ENCODE results near the gene PRDX5. TPM values are rescaled to one million over a fixed set of nuclear protein-coding genes. Genes with fewer than 3 reads are reported as not detected.
A peak's percentile ranks its signal among the peaks of the same experiment; 100 is the strongest.

Gene PRDX5
- total and polyA plus RNA-seq, 9 of the 15 experiments (the other 6 are each of a cell fraction or from before 2014, with no cell fraction given), result 40.8 to 327 (median 204) TPM

GRCh38 chr11:64305691-64306562, 12.0 kb upstream of the PRDX5 start (continued):
- TF ChIP-seq ZNF75A (CRISPR knock-in tag; IDR thresholded peaks at IDR 0.05) (no peak), RNF219 (CRISPR knock-in tag; IDR thresholded peaks at IDR 0.05) (no peak), GTF2F1 (IDR thresholded peaks at IDR 0.05; ENCODE audit: low read depth, low read length) (no peak), CREM (IDR thresholded peaks at IDR 0.05; ENCODE audit: low read depth) (peak; percentile 34), NR2C1 (IDR thresholded peaks at IDR 0.05) (peak; percentile 97), NR2C1 (tag; IDR thresholded peaks at IDR 0.05) (peak; percentile 98), DEAF1 (CRISPR knock-in tag; IDR thresholded peaks at IDR 0.05) (no peak), PHB2 (IDR thresholded peaks at IDR 0.05; ENCODE audit: low read depth) (no peak), ZFPM2 (CRISPR knock-in tag; IDR thresholded peaks at IDR 0.05) (no peak), SNIP1 (IDR thresholded peaks at IDR 0.05; ENCODE audit: low read depth) (no peak), POLR2H (tag; IDR thresholded peaks at IDR 0.05; ENCODE audit: low read depth) (no peak), NCOA6 (IDR thresholded peaks at IDR 0.05) (no peak), DLX4 (CRISPR knock-in tag; IDR thresholded peaks at IDR 0.05) (no peak), PTTG1 (tag; IDR thresholded peaks at IDR 0.05; ENCODE audit: low read depth) (no peak), POLR3A (IDR thresholded peaks at IDR 0.05; ENCODE audit: borderline replicate concordance, extremely low read depth, insufficient read depth, insufficient read length) (no peak), KHSRP (IDR thresholded peaks at IDR 0.05) (no peak), ZNF511 (CRISPR knock-in tag; IDR thresholded peaks at IDR 0.05) (no peak), ID3 (CRISPR knock-in tag; IDR thresholded peaks at IDR 0.05) (no peak), ID3 (tag; IDR thresholded peaks at IDR 0.05) (no peak), GTF2E2 (tag; IDR thresholded peaks at IDR 0.05) (no peak), CBFA2T2 (conservative IDR thresholded peaks at IDR 0.05) (no peak), TAF7 (tag; IDR thresholded peaks at IDR 0.05) (no peak), PPARD (CRISPR knock-in tag; IDR thresholded peaks at IDR 0.05) (no peak), TAF9B (IDR thresholded peaks at IDR 0.05; ENCODE audit: partially characterized antibody) (no peak), FOXK2 (conservative IDR thresholded peaks at IDR 0.05 in 1 of 2, IDR thresholded peaks at IDR 0.05 in 1 of 2; ENCODE audit: low read depth in 2 of 2) (no peak)
